PC-9 (cell line): Measurements from ENCODE around the gene RPL26.

Experiments used
- CTCF ChIP-seq: fragments of 200-600 bp; sonication (generic); conservative IDR thresholded peaks from 2 replicates; pipeline ENCODE4 v1.6.1; 2017; ENCODE audit warnings: mixed run types, antibody characterized with exemption, mild to moderate bottlenecking, moderate library complexity
- EZH2 ChIP-seq: fragments of 200-600 bp; sonication (generic); IDR thresholded peaks from 2 replicates; pipeline ENCODE4 v1.8.0; 2017; ENCODE audit warnings: antibody characterized with exemption, low read depth

- TF ChIP-seq CTCF (no peak), EZH2 (no peak)
Observed at GRCh38 chr17:8372422-8372821, 10.6 kb downstream of the RPL26 start.
